ENCODE measurements around the gene RTL5.

The RTL5 gene

GRCh38 chrX:72107841-72108595 lies 23.7 kb downstream of the RTL5 start:
- DNase-seq: no peak

GRCh38 chrX:72107320-72107719 lies 24.4 kb downstream of the RTL5 start:
- no peak for DNase-seq

DNA sequence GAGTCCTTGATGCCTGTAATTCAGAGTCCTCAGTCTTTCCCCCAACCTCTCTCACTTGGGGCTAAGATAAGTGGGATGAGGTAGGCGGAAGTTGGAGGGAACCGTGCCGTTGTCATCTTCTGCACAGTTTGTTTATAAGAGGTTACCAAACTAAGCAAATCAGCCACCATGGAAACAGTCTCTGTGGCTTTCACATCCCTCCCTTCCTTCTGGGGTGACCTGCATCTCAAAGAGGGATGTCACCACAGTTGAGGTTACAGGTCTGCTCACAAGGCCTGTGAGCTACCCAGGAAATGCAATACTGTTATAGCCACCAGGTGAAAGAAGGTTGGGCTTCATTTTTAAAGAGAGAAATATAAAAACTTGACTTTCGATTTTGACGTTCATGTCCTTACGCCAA lies 26.3 kb downstream of the RTL5 start:
- DNase-seq: no peak

DNA sequence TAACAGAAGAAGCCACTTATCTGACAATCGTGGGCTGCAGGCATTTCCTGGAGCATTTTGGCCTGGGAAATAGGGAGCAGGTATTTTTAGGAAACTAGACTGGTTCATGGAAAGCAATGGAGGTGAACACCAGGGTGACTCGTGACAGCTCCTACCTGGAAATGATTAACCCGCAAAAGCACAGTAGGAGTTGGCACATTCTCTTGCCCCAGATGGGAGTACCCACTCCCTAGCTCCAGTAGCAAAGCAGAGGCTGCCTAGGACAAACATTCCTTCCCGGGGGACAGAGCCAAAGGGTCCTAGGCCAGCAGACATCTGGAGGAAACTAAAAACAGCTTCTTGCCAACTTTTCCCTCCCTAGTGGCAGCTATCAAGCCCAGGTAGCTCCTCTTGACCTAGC lies 29.0 kb downstream of the RTL5 start:
- no peak for DNase-seq

DNA sequence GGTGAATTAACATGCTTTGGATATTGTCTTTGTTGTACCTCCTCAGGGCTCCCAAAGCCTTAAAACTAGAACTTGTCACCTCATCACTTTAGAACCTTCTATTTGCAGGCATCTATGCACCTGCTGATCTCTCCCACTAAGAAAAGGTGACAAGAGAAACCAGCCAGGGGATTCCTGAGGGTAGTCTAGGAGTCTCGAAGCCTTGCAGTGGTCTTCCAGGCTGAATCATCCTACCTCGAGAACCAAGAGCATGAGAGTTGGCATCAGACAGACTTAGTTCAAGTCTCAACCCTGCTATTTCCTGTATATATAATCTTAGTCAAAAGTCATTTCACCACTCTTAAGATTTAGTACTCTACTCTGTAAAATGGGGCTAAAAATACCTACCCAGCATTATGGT lies 29.6 kb downstream of the RTL5 start:
- DNase-seq: no peak

- DNase-seq: no peak
These were observed 30.1 kb downstream of the RTL5 start for GRCh38 chrX:72101597-72102037.

GRCh38 chrX:72100824-72101351 lies 30.8 kb downstream of the RTL5 start:
- no peak for DNase-seq

- no peak for DNase-seq
These were observed 31.5 kb downstream of the RTL5 start for GRCh38 chrX:72100051-72100755.

- DNase-seq: no peak
These were observed 34.6 kb downstream of the RTL5 start for GRCh38 chrX:72097098-72097497.

GRCh38 chrX:72095370-72095769 lies 36.3 kb downstream of the RTL5 start:
- DNase-seq: no peak

GRCh38 chrX:72094894-72095293 lies 36.8 kb downstream of the RTL5 start:
- no peak for DNase-seq

- no peak for DNase-seq
These were observed 42.5 kb downstream of the RTL5 start for GRCh38 chrX:72089254-72089653.

GRCh38 chrX:72088761-72089160 lies 43.0 kb downstream of the RTL5 start:
- no peak for DNase-seq

DNA sequence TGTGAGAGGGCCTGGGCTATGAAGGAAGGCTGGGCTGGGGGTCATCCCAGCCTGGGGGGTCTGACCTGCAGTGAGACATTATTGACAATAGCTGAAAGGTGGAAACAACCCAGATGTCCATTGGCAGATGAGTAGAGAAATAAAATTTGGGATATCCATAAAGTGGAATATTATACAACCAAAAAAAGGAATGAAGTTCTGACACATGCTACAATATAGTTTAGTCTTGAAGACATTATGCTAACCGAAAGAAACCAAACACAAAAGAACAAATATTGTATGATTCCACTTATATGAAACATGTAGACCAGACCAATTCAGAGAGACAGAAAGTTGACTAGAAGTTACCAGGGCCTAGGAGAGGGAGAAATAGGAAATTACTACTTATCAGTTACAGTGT lies 44.7 kb downstream of the RTL5 start:
- DNase-seq: no peak

GRCh38 chrX:72084114-72084513 lies 47.6 kb downstream of the RTL5 start:
- no peak for DNase-seq

GRCh38 chrX:72083291-72083690 lies 48.4 kb downstream of the RTL5 start:
- no peak for DNase-seq

GRCh38 chrX:72081605-72082320 lies 50.0 kb downstream of the RTL5 start:
- no peak for DNase-seq

DNA sequence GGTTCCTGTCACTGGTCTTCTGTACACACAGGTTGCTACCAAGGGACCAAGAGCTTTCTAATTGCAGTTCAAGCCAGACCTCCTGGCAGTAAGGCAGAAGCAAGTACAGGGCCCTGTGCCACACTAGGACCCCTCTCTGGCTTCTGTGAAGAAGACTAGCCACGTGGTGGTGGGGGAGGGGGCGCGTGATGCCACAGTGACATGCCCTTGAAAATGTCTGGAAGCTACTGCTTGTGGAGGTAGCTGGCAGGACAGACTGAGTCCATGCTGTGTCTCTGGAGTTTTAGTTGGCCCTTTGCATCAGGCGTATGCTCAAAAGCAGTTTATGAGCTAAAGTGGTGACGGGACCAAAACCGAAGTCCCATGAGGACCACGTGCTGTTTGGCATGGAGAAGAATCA lies 50.9 kb downstream of the RTL5 start:
- no peak for DNase-seq

- no peak for DNase-seq
These were observed 51.6 kb downstream of the RTL5 start for GRCh38 chrX:72080150-72080549.

DNA sequence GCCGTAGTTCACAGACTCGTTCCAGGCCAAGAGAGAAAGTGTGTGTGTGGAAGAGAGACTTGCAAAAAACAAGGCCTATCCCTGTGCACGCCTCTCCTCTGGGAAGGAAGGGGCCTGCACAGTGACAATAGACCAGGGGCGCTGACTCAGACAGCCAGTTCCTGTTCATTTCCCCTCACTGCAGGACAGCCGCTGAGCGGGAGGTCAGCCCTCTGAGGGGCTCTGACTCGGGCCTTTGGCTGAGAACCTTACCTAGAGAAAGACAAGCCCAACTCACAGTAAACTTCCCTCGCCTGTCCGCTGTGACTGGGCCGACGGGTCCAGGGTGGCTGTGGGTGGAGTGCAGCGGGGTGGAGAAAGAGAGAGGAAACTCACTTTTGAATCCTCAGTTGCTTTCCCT lies 52.1 kb downstream of the RTL5 start:
- no peak for DNase-seq

GRCh38 chrX:72078411-72078810 lies 53.3 kb downstream of the RTL5 start:
- no peak for DNase-seq

Data from hippocampal formation (tissue), 2 donors.